Stimulated activated CD4-positive, alpha-beta T cell treated with anti-CD3 and anti-CD28 coated beads, Interleukin-1b, Interleukin-23, amount 100 ng/mL, for 48 hours (primary cell): ENCODE measurements around the gene HOATZ.
A peak's percentile ranks its signal among the peaks of the same experiment; 100 is the strongest.

Source experiments
- DNase-seq: peaks from one replicate; pipeline ENCODE4 v3.0.0-alpha.2; 2020

Gene HOATZ

DNA sequence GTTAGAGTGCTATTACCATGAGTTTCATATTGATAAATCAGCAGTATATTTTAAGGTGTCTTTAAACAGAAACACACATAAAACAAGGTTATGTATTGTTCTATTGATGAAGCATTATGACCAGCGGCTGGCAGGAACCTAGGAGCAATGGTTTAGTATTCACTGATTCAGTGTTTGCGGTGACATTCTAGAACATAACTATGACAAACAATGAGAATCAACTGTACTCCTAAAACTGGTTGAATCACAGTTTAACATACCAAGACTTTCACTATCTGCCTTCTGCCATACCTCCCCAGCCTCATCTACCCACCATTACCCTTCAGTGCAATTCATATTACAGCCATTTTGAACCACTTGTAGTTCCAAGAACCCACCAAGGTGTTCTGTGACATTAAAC is 8.8 kb downstream of the HOATZ start:
- DNase-seq, result peak; percentile 46

DNA sequence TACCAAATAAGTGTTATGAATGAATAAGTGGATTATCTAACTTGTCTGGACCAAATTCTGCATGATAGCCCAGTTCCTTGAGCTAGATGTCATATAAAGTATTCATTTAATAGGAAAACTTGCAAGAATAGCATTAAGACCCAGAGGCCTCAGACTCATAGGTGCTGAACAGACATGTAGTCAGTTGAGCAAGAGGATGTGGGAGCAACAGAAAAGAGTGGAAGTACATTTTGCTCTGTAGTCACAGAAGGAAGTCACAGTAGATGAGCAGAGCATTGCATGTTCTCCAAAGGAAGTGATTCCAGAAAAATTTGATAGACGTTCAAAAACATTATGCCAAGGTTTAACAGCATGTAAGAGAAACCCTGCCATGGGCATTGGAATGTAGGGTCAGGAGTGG is 9.5 kb downstream of the HOATZ start:
- no peak for DNase-seq

DNA sequence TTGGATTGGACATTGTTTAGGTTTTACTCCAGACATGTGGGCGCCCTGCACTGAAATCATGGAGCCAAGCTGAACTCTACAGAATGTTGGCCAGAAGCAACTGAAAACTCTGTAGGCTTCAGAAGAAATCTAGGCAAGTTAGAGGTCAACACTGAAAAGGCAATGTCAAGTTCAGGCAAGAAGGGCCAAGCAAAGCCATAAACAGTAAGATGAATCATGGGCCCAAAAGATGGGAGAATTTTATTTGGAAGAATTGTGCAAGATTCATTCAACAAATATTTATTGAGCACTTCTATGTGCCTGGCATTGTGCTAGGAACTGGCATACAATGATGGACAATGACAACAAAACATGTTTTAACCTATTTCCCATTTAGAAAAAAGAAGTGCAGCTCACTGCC is 10.9 kb downstream of the HOATZ start:
- DNase-seq, result no peak

- no peak for DNase-seq
These were observed 11.9 kb downstream of the HOATZ start for GRCh38 chr11:111526501-111526900.

DNA sequence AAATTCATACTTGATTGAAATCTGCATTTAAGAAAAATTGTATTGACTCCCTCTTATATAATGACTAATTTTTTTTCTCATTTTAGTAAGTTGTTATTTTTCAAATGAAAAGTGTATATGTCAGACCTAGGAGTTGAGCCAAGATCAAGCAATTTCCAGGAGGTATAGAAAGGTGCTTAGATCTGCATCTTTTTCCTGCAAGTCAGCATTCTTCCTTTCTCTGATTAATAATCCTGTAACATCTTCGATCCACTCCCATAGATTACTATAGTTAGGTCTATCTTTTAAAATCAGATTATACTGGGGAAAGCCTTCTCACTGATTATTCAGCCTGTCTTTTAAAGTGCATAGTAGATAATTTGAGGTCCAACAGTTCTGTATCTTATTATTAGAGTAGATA is 12.7 kb downstream of the HOATZ start:
- no peak for DNase-seq

- DNase-seq, result no peak
These were observed 14.0 kb downstream of the HOATZ start for GRCh38 chr11:111528557-111528956.

DNA sequence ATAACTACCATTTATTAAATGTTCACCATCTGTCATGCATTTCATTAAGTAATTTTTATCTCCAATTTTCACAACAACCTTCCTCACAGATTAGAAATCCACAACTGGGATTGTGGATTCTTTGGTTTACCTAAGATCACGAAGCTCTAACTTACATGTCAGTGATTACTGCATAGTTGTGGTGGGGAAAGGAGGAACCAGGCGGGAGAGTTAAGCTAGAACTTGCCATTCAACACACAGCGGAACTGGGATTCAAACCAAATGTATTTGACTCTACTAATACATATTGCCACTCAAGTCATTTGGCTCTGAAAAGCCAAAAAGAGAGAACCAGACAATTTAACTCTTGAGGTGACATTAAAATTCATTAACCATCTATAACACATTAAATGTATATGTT is 15.5 kb downstream of the HOATZ start:
- DNase-seq, result no peak

DNA sequence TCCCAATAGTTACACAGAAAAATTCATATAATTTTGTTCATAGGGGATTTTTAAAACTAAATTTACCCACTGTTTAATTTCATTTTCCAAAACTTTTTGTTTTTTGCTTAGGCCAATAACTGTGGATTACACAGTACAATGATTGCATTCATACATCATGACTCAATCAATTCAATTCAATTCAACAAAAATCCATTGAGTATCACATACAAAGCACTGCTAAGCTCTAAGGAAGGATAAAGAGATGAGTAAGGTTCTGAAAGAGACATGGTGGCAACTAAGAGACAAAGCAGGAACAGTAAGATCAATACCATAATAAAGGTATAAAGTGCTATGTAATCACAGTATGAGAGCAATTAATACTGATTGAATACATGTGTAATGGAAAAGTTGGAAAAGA is 16.6 kb downstream of the HOATZ start:
- no peak for DNase-seq

- peak; percentile 84 for DNase-seq
These were observed 17.2 kb downstream of the HOATZ start for GRCh38 chr11:111531687-111532364.

GRCh38 chr11:111532365-111532709 is 17.8 kb downstream of the HOATZ start:
- no peak for DNase-seq

DNA sequence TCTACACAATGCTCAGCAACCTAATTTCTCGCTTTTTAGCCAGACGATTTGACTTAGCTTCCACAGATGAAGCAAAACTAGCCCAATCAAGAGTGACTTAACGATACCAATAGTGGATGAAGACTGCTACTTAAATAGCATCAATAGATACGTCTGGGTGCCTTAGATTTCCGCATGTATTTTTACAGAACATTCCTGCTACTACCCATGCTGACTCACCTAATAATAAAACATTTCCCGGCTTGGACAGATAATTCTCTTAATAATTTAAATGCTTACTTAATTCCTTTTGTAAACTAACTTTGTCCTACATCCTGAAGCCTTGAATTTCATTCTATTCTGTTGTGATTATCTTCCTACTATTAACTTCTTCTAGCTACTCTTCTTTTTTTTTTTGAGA is 20.7 kb downstream of the HOATZ start:
- no peak for DNase-seq

DNA sequence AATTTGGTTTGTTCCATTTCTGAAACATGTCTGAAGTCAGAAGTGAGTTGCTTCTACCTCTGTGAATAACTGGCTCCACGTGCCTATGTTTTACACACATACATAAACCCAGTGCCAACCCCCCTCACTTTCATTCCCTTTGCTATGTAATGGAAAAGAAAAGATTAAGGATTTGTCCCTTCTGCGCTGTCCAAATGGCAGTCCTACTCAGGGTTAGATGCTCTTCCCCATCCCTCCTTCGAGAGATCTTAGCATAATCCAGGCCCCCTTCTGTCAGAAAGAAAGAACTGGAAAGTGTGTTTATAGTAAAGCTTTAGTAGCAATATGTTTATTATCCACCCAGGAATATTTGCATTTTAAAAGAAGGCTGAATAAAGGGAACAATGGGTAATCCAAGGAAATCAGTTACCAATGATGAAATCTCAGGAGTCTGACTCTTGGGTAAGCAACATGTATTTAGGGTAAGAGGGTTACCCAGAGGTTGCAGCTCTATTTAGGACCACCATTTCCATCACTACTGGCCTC is 22.8 kb downstream of the HOATZ start:
- DNase-seq, result no peak

GRCh38 chr11:111538407-111539114 is 24.0 kb downstream of the HOATZ start:
- DNase-seq, result no peak

GRCh38 chr11:111539426-111540113 is 25.0 kb downstream of the HOATZ start:
- peak; percentile 13 for DNase-seq

DNA sequence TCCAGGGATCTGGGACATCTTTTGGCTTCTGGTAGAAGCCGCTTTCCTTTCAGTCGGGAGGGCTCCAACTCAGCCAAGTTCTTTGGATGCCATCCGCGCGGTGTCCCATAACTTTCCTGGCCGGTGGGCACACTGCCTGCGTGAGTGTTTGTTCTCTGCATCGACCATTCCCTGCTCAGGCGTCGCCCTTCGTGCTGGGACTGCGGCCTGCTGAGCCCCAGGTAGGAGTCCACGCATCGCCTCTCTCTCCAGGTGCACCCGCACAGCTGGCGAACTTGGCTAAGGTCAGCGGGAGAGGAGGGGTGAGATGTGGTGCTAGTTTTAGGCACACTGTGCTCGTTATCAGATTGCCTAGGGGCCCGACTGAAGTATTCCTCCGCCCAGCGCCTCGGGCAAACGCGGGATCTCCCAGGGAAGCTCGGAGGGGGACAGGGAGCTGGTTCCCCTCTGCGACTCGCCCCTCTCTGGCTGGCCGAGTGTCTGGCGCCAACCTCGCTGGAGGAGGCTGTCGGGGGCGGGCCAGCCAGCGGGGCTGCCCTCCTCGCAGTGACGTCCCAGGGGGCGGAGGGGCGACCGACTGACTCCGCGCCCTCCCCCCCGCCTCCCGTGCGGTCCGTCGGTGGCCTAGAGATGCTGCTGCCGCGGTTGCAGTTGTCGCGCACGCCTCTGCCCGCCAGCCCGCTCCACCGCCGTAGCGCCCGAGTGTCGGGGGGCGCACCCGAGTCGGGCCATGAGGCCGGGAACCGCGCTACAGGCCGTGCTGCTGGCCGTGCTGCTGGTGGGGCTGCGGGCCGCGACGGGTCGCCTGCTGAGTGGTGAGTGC is 25.7 kb downstream of the HOATZ start, which contains the start of gene LAYN:
LAYN (plus strand) TSS at position 607 of the 823 bp plus-strand sequence; CDS start at position 731, 124 bp downstream.
- no peak for DNase-seq

- DNase-seq, result no peak
These were observed 26.3 kb downstream of the HOATZ start for GRCh38 chr11:111540937-111541253.

- no peak for DNase-seq
These were observed 26.9 kb downstream of the HOATZ start for GRCh38 chr11:111541254-111542061.

DNA sequence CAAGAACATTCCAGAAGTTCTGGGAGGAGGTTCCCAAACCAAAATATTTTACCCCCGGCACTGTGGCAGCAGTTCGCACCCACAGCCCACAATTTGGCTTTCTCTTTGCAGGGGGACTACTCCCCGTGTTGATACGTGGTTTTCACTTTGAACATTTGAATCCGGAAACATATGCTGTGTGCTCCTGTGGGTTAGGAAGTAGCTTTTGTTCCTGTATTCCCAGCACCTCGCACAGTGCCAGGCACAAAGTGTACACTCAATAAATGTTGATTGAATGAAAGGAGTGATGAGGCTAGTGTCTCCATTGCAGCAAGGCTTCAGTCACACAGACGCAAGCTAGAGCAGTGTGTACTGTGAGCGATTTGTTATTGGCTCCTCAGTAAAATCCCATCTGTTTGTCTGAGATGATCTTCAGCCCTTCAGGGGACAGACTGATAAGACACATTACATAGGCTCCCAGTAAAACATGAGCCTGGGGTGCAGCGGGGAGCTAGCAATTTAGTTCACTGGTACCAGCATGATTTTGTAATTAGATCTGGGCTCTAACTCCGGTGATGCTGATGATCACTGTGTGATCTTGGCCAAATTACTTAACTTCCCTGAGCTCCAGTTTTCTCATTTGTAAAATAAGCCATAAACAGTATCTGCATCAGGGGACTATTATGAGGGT is 28.2 kb downstream of the HOATZ start:
- DNase-seq, result no peak

- no peak for DNase-seq
These were observed 33.9 kb downstream of the HOATZ start for GRCh38 chr11:111548525-111548924.

DNA sequence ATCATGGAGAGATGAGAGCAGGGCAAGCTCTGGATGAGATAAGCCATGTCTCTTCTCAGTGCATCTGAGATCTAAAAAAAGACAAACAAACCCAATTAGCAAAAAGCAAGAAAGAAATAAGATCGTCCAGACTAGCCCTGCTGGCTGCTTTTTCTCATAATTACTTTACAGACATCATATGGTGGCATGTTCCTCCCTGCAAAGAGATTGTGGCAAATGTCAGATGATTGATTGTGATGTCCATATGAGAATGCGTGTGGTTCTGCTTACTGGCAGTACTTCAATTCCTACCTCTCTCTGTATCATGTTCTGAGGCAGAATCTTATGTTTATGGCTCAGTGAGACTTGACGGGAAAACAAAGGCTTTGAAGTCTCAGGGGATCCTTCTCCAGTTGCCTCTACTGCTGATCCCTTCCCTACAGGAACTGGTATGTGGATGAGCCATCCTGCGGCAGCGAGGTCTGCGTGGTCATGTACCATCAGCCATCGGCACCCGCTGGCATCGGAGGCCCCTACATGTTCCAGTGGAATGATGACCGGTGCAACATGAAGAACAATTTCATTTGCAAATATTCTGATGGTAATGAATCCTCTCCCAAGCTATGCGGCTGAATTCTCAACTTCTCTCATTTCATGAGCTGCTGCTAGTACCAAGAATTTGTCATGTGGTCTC is 34.8 kb downstream of the HOATZ start:
- no peak for DNase-seq

GRCh38 chr11:111549869-111550203 is 35.3 kb downstream of the HOATZ start:
- DNase-seq, result no peak
